Natural killer cell (primary cell): ENCODE data around the gene THBD. TPM values are rescaled to one million over a fixed set of nuclear protein-coding genes. Genes with fewer than 3 reads are reported as not detected.

Experiments
- total RNA-seq, 4 donors: library from RNA; stranded (reverse); fragments of 120-200 nt in 1 of 4; gene quantifications; one replicate each; pipeline versions ENCODE4 v1.2.3 to v1.2.4, GENCODE V29; 2013 to 2022

Gene THBD
- total RNA-seq, 3 donors from 2014 or later (not counting 1 experiment from before 2014, with no cell fraction given), result 2.1 to 2.8 (median 2.1) TPM

Other genes with a start within 250 kb of the THBD start
- gene SSTR4, start 14.4 kb downstream of the THBD start, total RNA-seq, result not detected
- 10 to 100 TPM in 2 of 3 donors, 1 to 10 TPM in 1; 8.0 to 17.9 (median 17.2) TPM for gene CD93, start 36.7 kb upstream of the THBD start, total RNA-seq